Keratinocyte (primary cell): ENCODE measurements around the gene ARMCX4. TPM values are rescaled to one million over a fixed set of nuclear protein-coding genes. Genes with fewer than 3 reads are reported as not detected.
"Not testable (repeated sequence)": the region's sequence is repeated elsewhere in the genome, so short reads cannot be mapped to it uniquely, and the experiment has no call there.

Experiments
- DNase-seq: peaks from one replicate; pipeline ENCODE4 v3.0.0-alpha.2; 2011; ENCODE audit warnings: low read depth, missing footprints, low spot score
- FAIRE-seq: peaks from 2 replicates; lab custom pipeline; 2011; peaks lifted over from hg19 to GRCh38; lab: Jason Lieb, UNC
- H2AFZ ChIP-seq: 2 replicates; pipeline ENCODE4 v1.6.0; 2012; ENCODE audit warnings: low read length, control low read depth, inconsistent platforms; ENCODE audit not compliant: control insufficient read depth
- H3K27ac ChIP-seq: 2 replicates; pipeline ENCODE4 v1.5.1; 2011; ENCODE audit warnings: low read length; ENCODE audit not compliant: control insufficient read depth, insufficient read depth
- H3K27me3 ChIP-seq: 3 replicates; pipeline ENCODE4 v1.6.0; 2011; ENCODE audit warnings: low read length; ENCODE audit not compliant: control insufficient read depth, insufficient read depth; ENCODE audit errors: extremely low read depth
- H3K36me3 ChIP-seq, 2 experiments: 2 replicates in 1 of 2; 3 replicates in 1 of 2; pipeline ENCODE4 v1.5.1; 2011; ENCODE audit warnings: low read length in 2 of 2, mild to moderate bottlenecking in 1 of 2; ENCODE audit not compliant: control insufficient read depth in 2 of 2, insufficient read depth in 2 of 2; ENCODE audit errors: extremely low read depth in 1 of 2
- H3K4me1 ChIP-seq: 3 replicates; pipeline ENCODE4 v1.5.1; 2011; ENCODE audit warnings: low read length; ENCODE audit not compliant: control insufficient read depth, insufficient read depth; ENCODE audit errors: extremely low read depth
- H3K4me2 ChIP-seq: 3 replicates; pipeline ENCODE4 v1.6.0; 2011; ENCODE audit warnings: low read depth, low read length; ENCODE audit not compliant: control insufficient read depth, insufficient read depth; ENCODE audit errors: extremely low read depth
- H3K4me3 ChIP-seq, 3 experiments: fragments of 200-600 bp in 1 of 3; sonication (generic) in 1 of 3; 2 replicates in 2 of 3; 3 replicates in 1 of 3; pipeline ENCODE4 v1.5.1; 2011 to 2016; ENCODE audit warnings: low read length in 3 of 3, mild to moderate bottlenecking in 3 of 3, control low read depth in 2 of 3, inconsistent platforms in 1 of 3, low read depth in 1 of 3, mixed read lengths in 1 of 3, mixed run types in 1 of 3, moderate library complexity in 1 of 3; ENCODE audit not compliant: control insufficient read depth in 2 of 3, insufficient read depth in 2 of 3; ENCODE audit errors: extremely low read depth in 1 of 3
- H3K79me2 ChIP-seq: 2 replicates; pipeline ENCODE4 v1.6.0; 2012; ENCODE audit warnings: low read length; ENCODE audit not compliant: control insufficient read depth, insufficient read depth
- H3K9ac ChIP-seq: 3 replicates; pipeline ENCODE4 v1.6.0; 2011; ENCODE audit warnings: low read length; ENCODE audit not compliant: control insufficient read depth, insufficient read depth; ENCODE audit errors: extremely low read depth
- H3K9me1 ChIP-seq: 3 replicates; pipeline ENCODE4 v1.6.0; 2011; ENCODE audit warnings: low read length; ENCODE audit not compliant: control insufficient read depth, insufficient read depth; ENCODE audit errors: extremely low read depth
- H3K9me3 ChIP-seq: 2 replicates; pipeline ENCODE4 v1.5.1; 2012; ENCODE audit warnings: low read depth, low read length; ENCODE audit not compliant: control insufficient read depth
- H4K20me1 ChIP-seq: 3 replicates; pipeline ENCODE4 v1.6.0; 2011; ENCODE audit warnings: low read length; ENCODE audit not compliant: control insufficient read depth, insufficient read depth; ENCODE audit errors: extremely low read depth
- CTCF ChIP-seq, 3 experiments: IDR thresholded peaks in 1 of 3; conservative IDR thresholded peaks in 1 of 3; optimal IDR thresholded peaks in 1 of 3; 2 replicates in 2 of 3; 3 replicates in 1 of 3; pipeline versions ENCODE3 to v1.5.1; 2011; ENCODE audit warnings: low read length in 3 of 3, mild to moderate bottlenecking in 3 of 3, moderate library complexity in 2 of 3, control low read depth in 1 of 3, inconsistent platforms in 1 of 3; ENCODE audit not compliant: insufficient read depth in 2 of 3; ENCODE audit errors: extremely low read depth in 1 of 3
- EZH2 ChIP-seq: IDR thresholded peaks from one replicate; pipeline ENCODE4 v1.6.1; 2012; ENCODE audit warnings: inconsistent platforms, mild to moderate bottlenecking, low read length, moderate library complexity
- dilution Hi-C: fragments of 300-500 bp; cut with MboI; formaldehyde crosslinking; loops from one replicate; pipeline ENCODE4 v1.7.0; 2020; ENCODE audit warnings: low sequenced_read_pairs; ENCODE audit not compliant: extremely low pct_ligation_motif_present
- polyA plus RNA-seq, 5 experiments: library from polyadenylated mRNA; depleted of rRNA in 3 of 5; stranded (reverse) in 3 of 5; stranded (forward) in 1 of 5; unstranded in 1 of 5; fragments of >200 nt; gene quantifications; 1 replicate in 1 of 5; 2 replicates in 3 of 5; 3 replicates in 1 of 5; pipeline versions ENCODE4 v1.2.1 to v1.2.3, GENCODE V29; 2011 to 2012; ENCODE audit warnings: missing spikeins in 2 of 5, low read depth in 1 of 5, low replicate concordance in 1 of 5

ARMCX4 gene
- polyA plus RNA-seq, 1 donor (not counting 4 experiments of a cell fraction or from before 2014, with no cell fraction given) = 0.34 TPM

GRCh38 chrX:101493225-101493624 is 8.0 kb downstream of the ARMCX4 start:
- DNase-seq (no peak), FAIRE-seq (no peak)
- Histone ChIP-seq H3K4me3 (no peak overlapping the region), H3K79me2 (no peaks in the 10 kb centered on the region), H2AFZ (no peak overlapping the region), H3K9ac (no peak overlapping the region), H3K9me1 (no peaks in the 10 kb centered on the region), H3K36me3 (no peaks in the 10 kb centered on the region), H3K9me3 (no peaks in the 10 kb centered on the region), H4K20me1 (no peaks in the 10 kb centered on the region), H3K27ac (no peak overlapping the region), H3K27me3 (no peaks in the 10 kb centered on the region), H3K4me1 (no peaks in the 10 kb centered on the region), H3K4me2 (no peak overlapping the region)
- TF ChIP-seq EZH2 = no peak
- no peak for TF ChIP-seq CTCF (optimal IDR thresholded peaks at IDR 0.05 in 1 of 3, IDR thresholded peaks at IDR 0.05 in 1 of 3, conservative IDR thresholded peaks at IDR 0.05 in 1 of 3; ENCODE audit: extremely low read depth in 1 of 3, insufficient read depth in 2 of 3, low read length in 3 of 3)
- dilution Hi-C loops = no loop called here

GRCh38 chrX:101502929-101503328 is 17.7 kb downstream of the ARMCX4 start:
- H3K9me1 ChIP-seq, H3K4me1 ChIP-seq, DNase-seq, dilution Hi-C loops, H3K36me3 ChIP-seq, H3K9ac ChIP-seq, FAIRE-seq, H3K4me2 ChIP-seq, H3K9me3 ChIP-seq, H3K79me2 ChIP-seq, H4K20me1 ChIP-seq, H3K4me3 ChIP-seq, H3K27ac ChIP-seq, H2AFZ ChIP-seq, H3K27me3 ChIP-seq: not testable (repeated sequence)

DNA sequence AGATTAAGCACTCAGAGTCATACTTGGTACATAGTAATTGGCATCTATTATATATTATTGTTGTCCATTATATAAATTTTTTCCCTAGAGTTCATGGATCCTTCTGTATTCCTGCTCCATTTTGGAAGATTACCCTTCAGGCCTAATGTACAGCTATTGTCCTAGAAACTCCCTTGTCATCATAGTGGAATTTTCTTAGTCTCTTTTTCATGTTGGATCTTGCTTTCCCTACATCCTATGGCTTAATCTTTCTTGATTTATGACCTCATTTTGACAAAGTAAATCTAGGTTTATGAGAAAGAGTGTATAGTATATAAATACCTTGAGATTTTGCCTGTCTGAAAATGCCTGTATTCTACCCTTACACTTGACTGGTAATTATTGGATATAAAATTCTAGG is 22.1 kb downstream of the ARMCX4 start:
- Histone ChIP-seq H3K79me2 (no peaks in the 10 kb centered on the region), H3K9me3 (no peaks in the 10 kb centered on the region), H4K20me1 (no peaks in the 10 kb centered on the region), H3K4me3 (no peak overlapping the region), H2AFZ (no peak overlapping the region), H3K9me1 (no peaks in the 10 kb centered on the region), H3K4me2 (no peak overlapping the region), H3K4me1 (peaks cover 7% of the 10 kb centered on the region), H3K9ac (no peak overlapping the region), H3K27me3 (no peaks in the 10 kb centered on the region), H3K36me3 (no peaks in the 10 kb centered on the region), H3K27ac (no peak overlapping the region)
- dilution Hi-C loops = no loop called here
- no peak for TF ChIP-seq CTCF (optimal IDR thresholded peaks at IDR 0.05 in 1 of 3, IDR thresholded peaks at IDR 0.05 in 1 of 3, conservative IDR thresholded peaks at IDR 0.05 in 1 of 3; ENCODE audit: extremely low read depth in 1 of 3, insufficient read depth in 2 of 3, low read length in 3 of 3)
- no peak for TF ChIP-seq EZH2
- no peak for DNase-seq
- FAIRE-seq = no peak
